Cerebellar cortex (tissue), 1 donor: Measurements from ENCODE around the gene PURA.

Experiments
- DNase-seq: peaks from one replicate; pipeline ENCODE4 v3.0.0-alpha.2; 2015; ENCODE audit warnings: low spot score

Gene PURA

GRCh38 chr5:140159014-140159927 lies 45.4 kb downstream of the PURA start:
- no peak for DNase-seq

- DNase-seq = no peak
Measured at GRCh38 chr5:140162275-140162674, 48.4 kb downstream of the PURA start.

- DNase-seq = no peak
Measured at GRCh38 chr5:140162781-140163180, 48.9 kb downstream of the PURA start.

- no peak for DNase-seq
Measured at GRCh38 chr5:140165101-140165922, 51.4 kb downstream of the PURA start.

- no peak for DNase-seq
Measured at GRCh38 chr5:140165923-140166270, 52.0 kb downstream of the PURA start.

- no peak for DNase-seq
Measured at GRCh38 chr5:140166911-140167310, 53.0 kb downstream of the PURA start.

- no peak for DNase-seq
Measured at GRCh38 chr5:140168371-140168770, 54.5 kb downstream of the PURA start.

GRCh38 chr5:140169410-140169809 lies 55.5 kb downstream of the PURA start:
- DNase-seq = no peak

GRCh38 chr5:140172483-140172882 lies 58.6 kb downstream of the PURA start:
- no peak for DNase-seq

- no peak for DNase-seq
Measured at GRCh38 chr5:140174014-140174413, 60.1 kb downstream of the PURA start.

- DNase-seq = peak; percentile 94
Measured at GRCh38 chr5:140174465-140175366, 60.8 kb downstream of the PURA start, which contains the start of gene CYSTM1. CYSTM1 (plus strand) TSS chr5:140175188; CDS start chr5:140194466, 19,278 bp downstream.
